SU-DHL-6 (cell line): ENCODE results near the gene DCAF4L1.

ENCODE experiments used
- H2AFZ ChIP-seq: fragments of 200-600 bp; sonication (generic); 2 replicates; pipeline ENCODE4 v1.6.1; 2014; ENCODE audit warnings: low read depth, mild to moderate bottlenecking, moderate library complexity, mixed read lengths, antibody characterized with exemption, low read length; ENCODE audit not compliant: severe bottlenecking
- H3F3A ChIP-seq: fragments of 200-600 bp; shearing (Covaris generic); 2 replicates; pipeline ENCODE4 v1.6.0; 2016; ENCODE audit warnings: antibody characterized with exemption, mild to moderate bottlenecking; ENCODE audit not compliant: insufficient read depth
- H3K27ac ChIP-seq: fragments of 200-600 bp; sonication (generic); 2 replicates; pipeline ENCODE4 v1.5.1; 2016; ENCODE audit warnings: low read depth, mild to moderate bottlenecking, low read length, moderate library complexity, mixed read lengths
- H3K27me3 ChIP-seq: fragments of 200-600 bp; sonication (generic), shearing (Covaris generic); 2 replicates; pipeline ENCODE4 v1.6.0; 2014; ENCODE audit warnings: mild to moderate bottlenecking, low read length
- H3K36me3 ChIP-seq: fragments of 200-600 bp; sonication (generic); 2 replicates; pipeline ENCODE4 v1.6.1; 2014; ENCODE audit warnings: mild to moderate bottlenecking, low read length, mixed read lengths
- H3K4me2 ChIP-seq: fragments of 300-600, 200-600 bp; shearing (Covaris generic), sonication (generic); 2 replicates; pipeline ENCODE4 v1.6.0; 2014; ENCODE audit warnings: low read length, low read depth, mild to moderate bottlenecking; ENCODE audit not compliant: poor library complexity, severe bottlenecking
- H3K4me3 ChIP-seq: fragments of 200-600 bp; sonication (generic); 2 replicates; pipeline ENCODE4 v1.5.1; 2014; ENCODE audit warnings: antibody characterized with exemption, low read length, mild to moderate bottlenecking, mixed read lengths; ENCODE audit not compliant: insufficient read depth, poor library complexity, severe bottlenecking
- H3K79me2 ChIP-seq: fragments of 200-600 bp; sonication (generic); 2 replicates; pipeline ENCODE4 v1.6.1; 2014; ENCODE audit warnings: mild to moderate bottlenecking, low read length, moderate library complexity; ENCODE audit not compliant: insufficient read depth
- H3K9ac ChIP-seq: fragments of 200-600 bp; sonication (generic); 2 replicates; pipeline ENCODE4 v1.7.0; 2014; ENCODE audit warnings: mild to moderate bottlenecking, low read length
- H3K9me2 ChIP-seq: fragments of 200-600 bp; sonication (generic); replicated peaks from 2 replicates; pipeline ENCODE4 v1.6.1; 2014; ENCODE audit warnings: low read length; ENCODE audit not compliant: insufficient read depth
- H3K9me3 ChIP-seq: fragments of 200-600 bp; sonication (generic); 2 replicates; pipeline ENCODE4 v1.6.1; 2014; ENCODE audit warnings: low read length, mixed read lengths; ENCODE audit not compliant: insufficient read depth
- H4K20me1 ChIP-seq: fragments of 200-600 bp; sonication (generic); 2 replicates; pipeline ENCODE4 v1.6.1; 2014; ENCODE audit warnings: low read depth, mild to moderate bottlenecking, antibody characterized with exemption, low read length, moderate library complexity, mixed read lengths
- CTCF ChIP-seq: fragments of 200-600 bp; sonication (generic); IDR thresholded peaks from one replicate; pipeline ENCODE4 v1.5.1; 2017; ENCODE audit warnings: antibody characterized with exemption, mild to moderate bottlenecking, low read length, moderate library complexity; ENCODE audit not compliant: insufficient read depth, poor library complexity, severe bottlenecking
- EZH2phosphoT487 ChIP-seq: fragments of 200-600 bp; sonication (generic), shearing (Covaris generic); conservative IDR thresholded peaks from 2 replicates; pipeline ENCODE4 v1.6.1; 2018; ENCODE audit warnings: mild to moderate bottlenecking, antibody characterized with exemption, low read length, moderate library complexity, mixed read lengths

Gene DCAF4L1

GRCh38 chr4:41994461-41994985 is 13.0 kb downstream of the DCAF4L1 start:
- H4K20me1 ChIP-seq: no peaks in the 10 kb centered on the region
- peaks cover 12% of the 10 kb centered on the region; the same call in 1 of the 2 replicates for H3F3A ChIP-seq
- TF ChIP-seq EZH2phosphoT487: no peak
- no peak overlapping the region for H3K4me2 ChIP-seq
- no peaks in the 10 kb centered on the region for H3K9me2 ChIP-seq
- H3K9me3 ChIP-seq: no peaks in the 10 kb centered on the region
- H3K36me3 ChIP-seq: 0 out of 2 replicates have a peak, but pooled peaks cover 7% of the 10 kb centered on the region
- H3K27me3 ChIP-seq: no peaks in the 10 kb centered on the region
- H3K4me3 ChIP-seq: no peak overlapping the region
- H3K9ac ChIP-seq: no peak overlapping the region
- no peak overlapping the region for H2AFZ ChIP-seq
- peaks cover 63% of the 10 kb centered on the region for H3K79me2 ChIP-seq
- no peak overlapping the region for H3K27ac ChIP-seq

GRCh38 chr4:41998019-41998418 is 16.5 kb downstream of the DCAF4L1 start:
- Histone ChIP-seq H3K27me3 (no peaks in the 10 kb centered on the region), H3K27ac (no peak overlapping the region), H3K9me2 (no peaks in the 10 kb centered on the region), H3F3A (peaks cover 10% of the 10 kb centered on the region; the same call in 1 of the 2 replicates), H4K20me1 (no peaks in the 10 kb centered on the region), H3K9me3 (no peaks in the 10 kb centered on the region), H3K4me3 (no peak overlapping the region), H2AFZ (no peak overlapping the region), H3K36me3 (peaks cover 6% of the 10 kb centered on the region; the same call in 1 of the 2 replicates), H3K79me2 (peaks cover 49% of the 10 kb centered on the region), H3K9ac (no peak overlapping the region), H3K4me2 (no peak overlapping the region)
- no peak for TF ChIP-seq CTCF

- Histone ChIP-seq H3K4me3 (no peak overlapping the region), H3K9me2 (no peaks in the 10 kb centered on the region), H3K4me2 (no peak overlapping the region), H3K9ac (no peak overlapping the region), H3K27me3 (no peaks in the 10 kb centered on the region), H2AFZ (no peak overlapping the region), H3K79me2 (peaks cover 44% of the 10 kb centered on the region), H4K20me1 (no peaks in the 10 kb centered on the region), H3K9me3 (no peaks in the 10 kb centered on the region), H3F3A (peaks cover 6% of the 10 kb centered on the region; the same call in 1 of the 2 replicates), H3K36me3 (peaks cover 13% of the 10 kb centered on the region; the same call in 1 of the 2 replicates), H3K27ac (no peak overlapping the region)
- no peak for TF ChIP-seq EZH2phosphoT487
- no peak for TF ChIP-seq CTCF
Observed at GRCh38 chr4:41999321-41999720, 17.8 kb downstream of the DCAF4L1 start.

GRCh38 chr4:42008011-42008786 is 26.6 kb downstream of the DCAF4L1 start:
- Histone ChIP-seq H3K27ac (no peak overlapping the region), H2AFZ (no peak overlapping the region), H3K9ac (no peak overlapping the region), H3K9me3 (no peaks in the 10 kb centered on the region), H3K9me2 (no peaks in the 10 kb centered on the region), H4K20me1 (no peaks in the 10 kb centered on the region), H3K4me2 (no peak overlapping the region), H3F3A (no peaks in the 10 kb centered on the region), H3K36me3 (peaks cover 8% of the 10 kb centered on the region; the same call in 1 of the 2 replicates), H3K79me2 (peaks cover 37% of the 10 kb centered on the region), H3K4me3 (no peak overlapping the region), H3K27me3 (no peaks in the 10 kb centered on the region)
- TF ChIP-seq EZH2phosphoT487 (no peak), CTCF (no peak)
